ENCODE data around the gene KIF5B. TPM values are rescaled to one million over a fixed set of nuclear protein-coding genes. Genes with fewer than 3 reads are reported as not detected.

Gene KIF5B
- total and polyA plus RNA-seq, 2 donors (not counting 3 experiments of a cell fraction or from before 2014, with no cell fraction given) = 24.7 to 159 TPM

DNA sequence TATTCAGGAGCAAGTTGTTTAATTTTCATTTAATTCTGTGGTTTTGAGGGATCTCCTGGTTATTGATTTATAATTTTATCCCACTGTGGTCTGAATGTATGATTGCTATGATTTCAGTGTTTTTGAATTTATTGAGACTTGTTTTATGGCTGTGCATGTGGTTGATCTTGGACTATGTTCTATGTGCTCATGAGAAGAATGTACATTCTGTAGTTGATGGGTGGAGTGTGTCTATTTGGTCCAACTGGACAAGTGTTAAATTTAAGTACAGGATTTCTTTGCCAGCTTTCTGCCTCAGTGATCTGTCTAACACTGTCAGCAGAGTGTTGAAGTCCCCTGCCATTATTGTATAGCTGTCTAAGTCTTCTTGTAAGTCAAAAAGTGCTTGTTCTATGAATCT, 34.8 kb upstream of the KIF5B start:
- dilution Hi-C loops (cut with MboI; ENCODE audit: extremely low pct_ligation_motif_present, low sequenced_read_pairs) (no loop called here), intact Hi-C loops (cut with micrococcal nuclease) (no loop called here)
- ChIA-PET POLR2A (no interaction called here), CTCF (no interaction called here)
- Histone ChIP-seq H3K27me3 (ENCODE audit: control insufficient read depth in 2 of 2, insufficient read depth in 2 of 2, low read length in 2 of 2) (peaks cover 13 to 17% of the 10 kb centered on the region in 2 experiments), H3K4me3 (replicated peaks in 1 of 3; ENCODE audit: insufficient read depth in 1 of 3, low read depth in 1 of 3, low read length in 3 of 3) (no peak overlapping the region), H2AFZ (ENCODE audit: low read depth, low read length) (no peak overlapping the region), H3K36me3 (ENCODE audit: control insufficient read depth in 2 of 2, extremely low read depth in 1 of 2, insufficient read depth in 2 of 2, low read length in 2 of 2) (no peaks in the 10 kb centered on the region), H4K20me1 (replicated peaks; ENCODE audit: control insufficient read depth, extremely low read depth, insufficient read depth, low read length) (no peaks in the 10 kb centered on the region), H3K4me1 (ENCODE audit: control insufficient read depth, extremely low read depth, insufficient read depth, low read length) (no peaks in the 10 kb centered on the region), H3K9me3 (replicated peaks; ENCODE audit: control insufficient read depth, insufficient read depth, low read length) (no peaks in the 10 kb centered on the region), H3K79me2 (ENCODE audit: control insufficient read depth, insufficient read depth, low read length) (no peaks in the 10 kb centered on the region), H3K4me2 (ENCODE audit: insufficient read depth, low read length) (no peak overlapping the region), H3K9ac (replicated peaks; ENCODE audit: extremely low read depth, insufficient read depth, low read length) (no peak overlapping the region), H3K9me1 (replicated peaks; ENCODE audit: control insufficient read depth, extremely low read depth, insufficient read depth, low read length) (no peaks in the 10 kb centered on the region), H3K27ac (ENCODE audit: insufficient read depth, low read depth, low read length) (no peak overlapping the region)
- TF ChIP-seq GATA2 (IDR thresholded peaks at IDR 0.05; ENCODE audit: insufficient read depth, insufficient read length, low read depth, low read length) (no peak), POLR2A (IDR thresholded peaks at IDR 0.05; ENCODE audit: low read depth, low read length) (no peak), FOS (IDR thresholded peaks at IDR 0.05; ENCODE audit: borderline replicate concordance, insufficient read depth, low read length) (no peak), EZH2 (IDR thresholded peaks at IDR 0.05; ENCODE audit: borderline replicate concordance, low read depth, low read length, severe bottlenecking) (no peak), POLR2AphosphoS5 (IDR thresholded peaks at IDR 0.05; ENCODE audit: insufficient read depth, low read depth, low read length) (no peak)
- TF ChIP-seq, protein P1, sequence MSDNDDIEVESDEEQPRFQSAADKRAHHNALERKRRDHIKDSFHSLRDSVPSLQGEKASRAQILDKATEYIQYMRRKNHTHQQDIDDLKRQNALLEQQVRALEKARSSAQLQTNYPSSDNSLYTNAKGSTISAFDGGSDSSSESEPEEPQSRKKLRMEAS (IDR thresholded peaks at IDR 0.05; ENCODE audit: insufficient read depth, insufficient read length) = no peak
- TF ChIP-seq, protein P2, sequence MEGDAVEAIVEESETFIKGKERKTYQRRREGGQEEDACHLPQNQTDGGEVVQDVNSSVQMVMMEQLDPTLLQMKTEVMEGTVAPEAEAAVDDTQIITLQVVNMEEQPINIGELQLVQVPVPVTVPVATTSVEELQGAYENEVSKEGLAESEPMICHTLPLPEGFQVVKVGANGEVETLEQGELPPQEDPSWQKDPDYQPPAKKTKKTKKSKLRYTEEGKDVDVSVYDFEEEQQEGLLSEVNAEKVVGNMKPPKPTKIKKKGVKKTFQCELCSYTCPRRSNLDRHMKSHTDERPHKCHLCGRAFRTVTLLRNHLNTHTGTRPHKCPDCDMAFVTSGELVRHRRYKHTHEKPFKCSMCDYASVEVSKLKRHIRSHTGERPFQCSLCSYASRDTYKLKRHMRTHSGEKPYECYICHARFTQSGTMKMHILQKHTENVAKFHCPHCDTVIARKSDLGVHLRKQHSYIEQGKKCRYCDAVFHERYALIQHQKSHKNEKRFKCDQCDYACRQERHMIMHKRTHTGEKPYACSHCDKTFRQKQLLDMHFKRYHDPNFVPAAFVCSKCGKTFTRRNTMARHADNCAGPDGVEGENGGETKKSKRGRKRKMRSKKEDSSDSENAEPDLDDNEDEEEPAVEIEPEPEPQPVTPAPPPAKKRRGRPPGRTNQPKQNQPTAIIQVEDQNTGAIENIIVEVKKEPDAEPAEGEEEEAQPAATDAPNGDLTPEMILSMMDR (IDR thresholded peaks at IDR 0.05; ENCODE audit: extremely low read depth in 1 of 2, insufficient read depth in 1 of 2, low read depth in 1 of 2, low read length in 2 of 2) = no peak
- FAIRE-seq = no peak
- DNase-seq (ENCODE audit: low read depth, low spot score) = no peak
- no TSS peak for BruUV-seq (replicated peaks)
